Measurements from ENCODE around the gene HSP90B1.

Gene HSP90B1

DNA sequence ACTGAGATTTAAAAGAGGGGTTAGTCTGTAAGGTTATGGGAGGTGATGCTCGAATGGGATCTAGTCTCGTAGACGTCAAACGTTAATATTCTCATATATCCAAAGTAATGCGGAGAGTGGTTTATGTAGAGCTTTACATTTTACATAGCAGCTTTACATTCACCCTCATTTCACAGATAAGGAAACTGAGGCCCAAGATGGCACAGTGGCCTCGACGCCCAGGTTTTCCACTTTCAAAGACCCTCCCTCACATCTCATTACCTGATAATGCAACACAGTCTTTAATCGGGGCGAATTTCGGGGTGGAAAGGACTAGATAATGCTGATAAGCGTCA, 35.0 kb downstream of the HSP90B1 start:
- peaks cover 0 to 9% of the 10 kb centered on the region in 2 donors for H3K4me1 ChIP-seq (ENCODE audit: control insufficient read depth in 2 of 2, insufficient read depth in 1 of 2, low read depth in 1 of 2, low read length in 2 of 2)
- no peak overlapping the region for H2BK120ac ChIP-seq (ENCODE audit: low read depth, low read length)
- no peaks in the 10 kb centered on the region for H3K9me3 ChIP-seq (replicated peaks in 1 of 2; ENCODE audit: control insufficient read depth in 2 of 2, insufficient read depth in 1 of 2, low read depth in 1 of 2, low read length in 2 of 2)
- no peak overlapping the region for H2BK15ac ChIP-seq (ENCODE audit: low read length)
- H3K18ac ChIP-seq (ENCODE audit: low read length), result peak overlapping the region; percentile 89
- H4K91ac ChIP-seq (ENCODE audit: low read depth, low read length, poor library complexity), result no peak overlapping the region
- H3K4me2 ChIP-seq (ENCODE audit: insufficient read depth, low read length, poor library complexity, severe bottlenecking), result peak overlapping the region; percentile 81
- no peak overlapping the region for H2BK5ac ChIP-seq (ENCODE audit: low read length)
- no CpG with 5 or more reads among the region's 11 CpGs for WGBS, 2 donors (ENCODE audit: extremely low coverage in 2 of 2, insufficient read length in 2 of 2, insufficient replicate concordance in 1 of 2)
- H2AK5ac ChIP-seq (ENCODE audit: low read depth, low read length), result no peak overlapping the region
- no peak overlapping the region for H2BK12ac ChIP-seq (ENCODE audit: low read length)
- no peaks in the 10 kb centered on the region for H3K27me3 ChIP-seq (ENCODE audit: control insufficient read depth in 3 of 3, insufficient read depth in 3 of 3, low read depth in 1 of 3, low read length in 3 of 3)
- peaks cover 2 to 41% of the 10 kb centered on the region in 2 donors for H3K36me3 ChIP-seq (replicated peaks in 1 of 2; ENCODE audit: control insufficient read depth in 2 of 2, insufficient read depth in 2 of 2, low read length in 2 of 2)
- H2AFZ ChIP-seq (ENCODE audit: low read length), result peak overlapping the region; percentile 81
- H3K9ac ChIP-seq (ENCODE audit: low read depth, low read length, poor library complexity), result peak overlapping the region; percentile 65
- no peak overlapping the region for H3K14ac ChIP-seq (ENCODE audit: low read length)
- H3K79me1 ChIP-seq (ENCODE audit: low read depth, low read length), result peaks cover 2% of the 10 kb centered on the region
- H3K4me3 ChIP-seq (ENCODE audit: low read length in 2 of 2), result peak overlapping the region; percentile 71 to 90
- H3K4ac ChIP-seq (ENCODE audit: low read length), result no peak overlapping the region
- H3K27ac ChIP-seq (replicated peaks; ENCODE audit: low read length), result no peak overlapping the region
- DNase-seq (ENCODE audit: low spot score), result no peak
- H3K23ac ChIP-seq (ENCODE audit: low read depth, low read length, poor library complexity), result peak overlapping the region; percentile 94
- H4K8ac ChIP-seq (ENCODE audit: low read depth, low read length), result no peak overlapping the region

DNA sequence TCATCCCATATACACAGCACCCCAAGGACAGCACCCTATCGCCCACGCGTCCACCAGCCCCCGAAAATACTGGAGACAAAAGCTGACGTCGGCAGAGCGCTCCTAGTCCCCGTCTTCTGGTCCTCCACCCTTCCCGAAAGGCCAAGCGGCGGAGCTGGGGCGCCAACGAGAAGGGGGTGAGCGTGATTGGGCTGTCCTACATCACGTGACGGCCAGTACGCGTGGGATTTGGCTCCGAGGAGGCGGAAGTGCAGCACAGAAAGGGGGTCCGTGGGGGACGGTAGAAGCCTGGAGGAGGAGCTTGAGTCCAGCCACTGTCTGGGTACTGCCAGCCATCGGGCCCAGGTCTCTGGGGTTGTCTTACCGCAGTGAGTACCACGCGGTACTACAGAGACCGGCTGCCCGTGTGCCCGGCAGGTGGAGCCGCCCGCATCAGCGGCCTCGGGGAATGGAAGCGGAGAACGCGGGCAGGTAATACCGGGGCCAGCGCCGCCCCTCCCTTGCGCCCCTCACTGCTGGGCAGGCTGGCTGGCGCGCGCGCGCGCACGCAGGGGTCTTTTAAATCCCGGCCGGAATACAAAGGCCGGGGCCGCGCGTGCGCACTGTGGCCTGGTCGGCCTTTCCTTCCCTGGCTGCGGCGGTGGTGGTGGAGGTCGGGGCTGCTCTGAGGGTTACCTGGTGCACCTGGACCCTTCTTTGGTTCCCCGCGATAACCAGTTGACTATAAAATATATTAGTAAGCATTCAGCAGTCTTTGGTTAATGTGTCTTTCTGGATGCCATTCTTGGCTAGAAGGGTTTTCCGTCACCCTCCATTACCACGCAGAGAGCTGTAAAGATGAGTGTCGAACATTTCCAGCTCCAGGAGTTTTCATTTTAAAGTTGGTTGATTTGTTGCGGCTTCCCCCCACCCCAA, 35.6 kb downstream of the HSP90B1 start, which contains the start of gene TDG:
Gene TDG (plus strand): TSS at position 283 of the 915 bp plus-strand sequence. CDS start 166 bp downstream, at position 449.
- Histone ChIP-seq H3K4me3 (ENCODE audit: low read length in 2 of 2) (peak within 1 kb of the TSS; percentile 71 to 90), H3K4ac (ENCODE audit: low read length) (no peak within 1 kb of the TSS), H3K14ac (ENCODE audit: low read length) (no peak within 1 kb of the TSS), H3K9me3 (replicated peaks in 1 of 2; ENCODE audit: control insufficient read depth in 2 of 2, insufficient read depth in 1 of 2, low read depth in 1 of 2, low read length in 2 of 2) (no peaks in the 10 kb centered on the region), H3K4me1 (ENCODE audit: control insufficient read depth in 2 of 2, insufficient read depth in 1 of 2, low read depth in 1 of 2, low read length in 2 of 2) (peaks cover 0 to 9% of the 10 kb centered on the region in 2 donors), H2AFZ (ENCODE audit: low read length) (peak within 1 kb of the TSS; percentile 89), H2AK5ac (ENCODE audit: low read depth, low read length) (no peak within 1 kb of the TSS), H2BK12ac (ENCODE audit: low read length) (no peak within 1 kb of the TSS), H3K18ac (ENCODE audit: low read length) (peak within 1 kb of the TSS; percentile 96), H3K23ac (ENCODE audit: low read depth, low read length, poor library complexity) (peak within 1 kb of the TSS; percentile 94), H4K8ac (ENCODE audit: low read depth, low read length) (no peak within 1 kb of the TSS), H3K9ac (ENCODE audit: low read depth, low read length, poor library complexity) (peak within 1 kb of the TSS; percentile 87), H3K79me1 (ENCODE audit: low read depth, low read length) (peaks cover 2% of the 10 kb centered on the region), H2BK5ac (ENCODE audit: low read length) (no peak within 1 kb of the TSS), H2BK15ac (ENCODE audit: low read length) (no peak within 1 kb of the TSS), H3K36me3 (replicated peaks in 1 of 2; ENCODE audit: control insufficient read depth in 2 of 2, insufficient read depth in 2 of 2, low read length in 2 of 2) (peaks cover 2 to 43% of the 10 kb centered on the region in 2 donors), H3K4me2 (ENCODE audit: insufficient read depth, low read length, poor library complexity, severe bottlenecking) (peak within 1 kb of the TSS; percentile 81), H3K27me3 (ENCODE audit: control insufficient read depth in 3 of 3, insufficient read depth in 3 of 3, low read depth in 1 of 3, low read length in 3 of 3) (no peaks in the 10 kb centered on the region), H2BK120ac (ENCODE audit: low read depth, low read length) (no peak within 1 kb of the TSS), H4K91ac (ENCODE audit: low read depth, low read length, poor library complexity) (no peak within 1 kb of the TSS), H3K27ac (replicated peaks; ENCODE audit: low read length) (peak within 1 kb of the TSS; percentile 91)
- peak; percentile 95 for DNase-seq (ENCODE audit: low spot score)
- WGBS, 2 donors (ENCODE audit: extremely low coverage in 2 of 2, insufficient read length in 2 of 2, insufficient replicate concordance in 1 of 2), result no CpG with 5 or more reads among the region's 64 CpGs

DNA sequence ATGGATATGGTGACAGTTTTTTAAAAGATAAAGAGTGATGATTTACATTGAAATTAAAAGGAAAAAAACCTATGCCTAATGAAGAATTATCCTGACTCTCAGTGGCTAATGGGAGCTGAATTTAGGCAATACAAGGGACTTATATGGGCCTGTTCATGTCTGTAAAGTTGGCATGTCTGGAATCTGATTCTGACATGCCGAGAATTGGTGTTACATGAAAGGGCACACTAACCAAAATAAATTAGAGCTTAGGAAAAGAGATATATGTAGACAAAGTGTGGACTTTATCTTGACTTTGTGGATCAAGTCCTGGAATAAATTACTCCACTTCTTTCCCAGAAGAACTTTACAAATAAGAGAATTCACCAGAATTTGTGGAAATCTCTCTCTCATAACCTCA, 36.5 kb downstream of the HSP90B1 start:
- Histone ChIP-seq H2AK5ac (ENCODE audit: low read depth, low read length) (no peak overlapping the region), H3K9ac (ENCODE audit: low read depth, low read length, poor library complexity) (no peak overlapping the region), H2BK120ac (ENCODE audit: low read depth, low read length) (no peak overlapping the region), H3K4me2 (ENCODE audit: insufficient read depth, low read length, poor library complexity, severe bottlenecking) (no peak overlapping the region), H3K4me3 (ENCODE audit: low read length in 2 of 2) (peak overlapping the region in 1 of 2 donors; percentile 71), H3K4me1 (ENCODE audit: control insufficient read depth in 2 of 2, insufficient read depth in 1 of 2, low read depth in 1 of 2, low read length in 2 of 2) (peaks cover 0 to 9% of the 10 kb centered on the region in 2 donors), H3K14ac (ENCODE audit: low read length) (no peak overlapping the region), H3K9me3 (replicated peaks in 1 of 2; ENCODE audit: control insufficient read depth in 2 of 2, insufficient read depth in 1 of 2, low read depth in 1 of 2, low read length in 2 of 2) (no peaks in the 10 kb centered on the region), H4K8ac (ENCODE audit: low read depth, low read length) (no peak overlapping the region), H3K4ac (ENCODE audit: low read length) (no peak overlapping the region), H4K91ac (ENCODE audit: low read depth, low read length, poor library complexity) (no peak overlapping the region), H3K79me1 (ENCODE audit: low read depth, low read length) (peaks cover 2% of the 10 kb centered on the region), H2BK5ac (ENCODE audit: low read length) (no peak overlapping the region), H2BK15ac (ENCODE audit: low read length) (no peak overlapping the region), H3K18ac (ENCODE audit: low read length) (no peak overlapping the region), H3K27ac (replicated peaks; ENCODE audit: low read length) (no peak overlapping the region), H2AFZ (ENCODE audit: low read length) (peak overlapping the region; percentile 89), H3K23ac (ENCODE audit: low read depth, low read length, poor library complexity) (no peak overlapping the region), H3K36me3 (replicated peaks in 1 of 2; ENCODE audit: control insufficient read depth in 2 of 2, insufficient read depth in 2 of 2, low read length in 2 of 2) (peaks cover 2 to 45% of the 10 kb centered on the region in 2 donors), H3K27me3 (ENCODE audit: control insufficient read depth in 3 of 3, insufficient read depth in 3 of 3, low read depth in 1 of 3, low read length in 3 of 3) (no peaks in the 10 kb centered on the region), H2BK12ac (ENCODE audit: low read length) (no peak overlapping the region)
- WGBS, 2 donors (ENCODE audit: extremely low coverage in 2 of 2, insufficient read length in 2 of 2, insufficient replicate concordance in 1 of 2), result no CpG with 5 or more reads among the region's 1 CpG
- DNase-seq (ENCODE audit: low spot score), result no peak

DNA sequence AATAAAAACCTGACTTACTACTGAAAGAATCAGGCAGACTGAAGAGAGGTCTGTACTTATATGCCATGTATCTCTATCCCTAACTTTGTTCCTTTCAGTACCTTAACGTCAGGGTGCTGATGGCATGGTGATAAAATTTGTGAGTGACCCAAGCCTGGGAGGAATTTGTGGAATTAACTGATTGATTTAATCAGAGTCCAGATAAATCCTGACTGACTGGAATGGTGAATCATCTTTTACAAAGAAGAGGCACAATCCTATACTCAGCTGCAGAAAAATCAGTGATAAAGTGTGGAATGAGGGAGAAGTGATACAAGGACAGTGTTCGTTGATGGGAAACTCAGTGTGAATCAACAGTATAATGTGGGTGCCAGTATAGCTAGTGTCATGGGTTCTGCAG, 39.2 kb downstream of the HSP90B1 start:
- Histone ChIP-seq H2BK12ac (ENCODE audit: low read length) (no peak overlapping the region), H2BK120ac (ENCODE audit: low read depth, low read length) (no peak overlapping the region), H2BK5ac (ENCODE audit: low read length) (no peak overlapping the region), H3K9ac (ENCODE audit: low read depth, low read length, poor library complexity) (no peak overlapping the region), H3K79me1 (ENCODE audit: low read depth, low read length) (peaks cover 5% of the 10 kb centered on the region), H3K4me1 (ENCODE audit: control insufficient read depth in 2 of 2, insufficient read depth in 1 of 2, low read depth in 1 of 2, low read length in 2 of 2) (peaks cover 0 to 5% of the 10 kb centered on the region in 2 donors), H4K91ac (ENCODE audit: low read depth, low read length, poor library complexity) (no peak overlapping the region), H3K27ac (replicated peaks; ENCODE audit: low read length) (no peak overlapping the region), H3K4ac (ENCODE audit: low read length) (no peak overlapping the region), H3K23ac (ENCODE audit: low read depth, low read length, poor library complexity) (no peak overlapping the region), H3K18ac (ENCODE audit: low read length) (no peak overlapping the region), H3K14ac (ENCODE audit: low read length) (no peak overlapping the region), H3K4me3 (ENCODE audit: low read length in 2 of 2) (no peak overlapping the region), H4K8ac (ENCODE audit: low read depth, low read length) (no peak overlapping the region), H3K27me3 (ENCODE audit: control insufficient read depth in 3 of 3, insufficient read depth in 3 of 3, low read depth in 1 of 3, low read length in 3 of 3) (no peaks in the 10 kb centered on the region), H3K9me3 (replicated peaks in 1 of 2; ENCODE audit: control insufficient read depth in 2 of 2, insufficient read depth in 1 of 2, low read depth in 1 of 2, low read length in 2 of 2) (no peaks in the 10 kb centered on the region), H3K36me3 (replicated peaks in 1 of 2; ENCODE audit: control insufficient read depth in 2 of 2, insufficient read depth in 2 of 2, low read length in 2 of 2) (peaks cover 2 to 54% of the 10 kb centered on the region in 2 donors), H3K4me2 (ENCODE audit: insufficient read depth, low read length, poor library complexity, severe bottlenecking) (no peak overlapping the region), H2AK5ac (ENCODE audit: low read depth, low read length) (no peak overlapping the region), H2BK15ac (ENCODE audit: low read length) (no peak overlapping the region), H2AFZ (ENCODE audit: low read length) (no peak overlapping the region)
- DNase-seq (ENCODE audit: low spot score), result no peak
- no CpG with 5 or more reads among the region's 2 CpGs for WGBS, 2 donors (ENCODE audit: extremely low coverage in 2 of 2, insufficient read length in 2 of 2, insufficient replicate concordance in 1 of 2)

All from neuronal stem cell (in vitro differentiated cells).